ENCODE measurements around the gene WDR41.

Gene WDR41

GRCh38 chr5:77402796-77403195 lies 89.3 kb downstream of the WDR41 start:
- H3K27ac ChIP-seq = no peak overlapping the region
- TF ChIP-seq ZFX (IDR thresholded peaks at IDR 0.05) (no peak), CTCF (conservative IDR thresholded peaks at IDR 0.05) (no peak)

GRCh38 chr5:77400645-77401044 lies 91.5 kb downstream of the WDR41 start:
- TF ChIP-seq ZFX (IDR thresholded peaks at IDR 0.05) (no peak), CTCF (conservative IDR thresholded peaks at IDR 0.05) (no peak)
- no peak overlapping the region for H3K27ac ChIP-seq

GRCh38 chr5:77398896-77399295 lies 93.2 kb downstream of the WDR41 start:
- TF ChIP-seq ZFX (IDR thresholded peaks at IDR 0.05) = no peak
- TF ChIP-seq CTCF (conservative IDR thresholded peaks at IDR 0.05) = no peak
- H3K27ac ChIP-seq = no peak overlapping the region

- H3K27ac ChIP-seq = no peak overlapping the region
These were observed 93.7 kb downstream of the WDR41 start for GRCh38 chr5:77398458-77398857.

GRCh38 chr5:77397686-77398292 lies 94.3 kb downstream of the WDR41 start:
- TF ChIP-seq CTCF (conservative IDR thresholded peaks at IDR 0.05) (no peak), ZFX (IDR thresholded peaks at IDR 0.05) (no peak)

More at GRCh38 chr5:77398458-77398857, 93.7 kb downstream of the WDR41 start:
- TF ChIP-seq ZFX (IDR thresholded peaks at IDR 0.05) (no peak), CTCF (conservative IDR thresholded peaks at IDR 0.05) (no peak)

GRCh38 chr5:77396017-77396416 lies 96.1 kb downstream of the WDR41 start:
- TF ChIP-seq CTCF (conservative IDR thresholded peaks at IDR 0.05) (no peak), ZFX (IDR thresholded peaks at IDR 0.05) (no peak)

More at GRCh38 chr5:77397686-77398292, 94.3 kb downstream of the WDR41 start:
- H3K27ac ChIP-seq = no peak overlapping the region

GRCh38 chr5:77394064-77394715 lies 97.9 kb downstream of the WDR41 start:
- TF ChIP-seq CTCF (conservative IDR thresholded peaks at IDR 0.05) (no peak), ZFX (IDR thresholded peaks at IDR 0.05) (no peak)
- no peak overlapping the region for H3K27ac ChIP-seq

More at GRCh38 chr5:77396017-77396416, 96.1 kb downstream of the WDR41 start:
- no peak overlapping the region for H3K27ac ChIP-seq
